Measurements from ENCODE around the gene KIF16B.

The KIF16B gene

DNA sequence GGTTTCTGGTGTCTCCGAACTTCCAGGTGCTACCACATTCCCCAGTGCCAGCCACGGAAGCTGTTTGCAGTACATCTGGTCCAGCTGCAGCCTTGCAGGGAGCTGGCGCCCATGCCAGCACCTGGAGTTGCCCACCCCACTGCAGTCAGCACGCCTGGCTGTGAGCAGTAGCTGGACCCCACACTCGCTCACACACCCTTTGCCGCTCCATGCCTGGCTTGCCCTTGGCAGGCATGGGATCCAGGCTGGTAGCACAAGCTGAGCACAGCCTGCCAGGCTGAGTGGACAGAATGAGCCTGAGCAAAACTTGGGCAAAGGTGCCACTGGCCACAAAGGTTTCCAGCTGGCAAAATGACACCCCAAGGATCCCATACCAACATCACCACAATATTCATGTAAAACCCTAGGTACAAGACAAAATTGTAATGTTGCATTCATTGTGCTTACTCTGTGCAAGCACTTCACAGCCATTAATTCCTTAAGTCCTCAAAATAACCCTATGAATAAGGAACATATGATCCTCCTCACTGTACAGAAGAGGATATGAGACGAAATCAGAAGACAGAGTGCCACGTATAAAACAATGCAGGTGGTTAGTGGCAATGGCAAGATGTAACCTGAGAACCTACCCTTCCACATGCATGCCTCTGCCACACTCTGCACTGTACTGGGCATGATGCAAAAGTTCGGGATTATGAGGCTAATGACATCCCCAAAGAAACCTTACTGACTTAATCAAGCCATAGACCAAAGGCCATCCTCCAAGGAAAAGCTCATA is 18.3 kb downstream of the KIF16B start:
- CTCF ChIA-PET: no interaction called here
- H3K4me1 Mint-ChIP-seq: no peaks in the 10 kb centered on the region
- peaks cover 7% of the 10 kb centered on the region for H3K9me3 Mint-ChIP-seq
- no peak overlapping the region for H3K4me3 Mint-ChIP-seq
- no peaks in the 10 kb centered on the region for H3K36me3 Mint-ChIP-seq
- no peaks in the 10 kb centered on the region for H3K27me3 Mint-ChIP-seq
- H3K27ac Mint-ChIP-seq: no peak overlapping the region
- DNase-seq: no peak

DNA sequence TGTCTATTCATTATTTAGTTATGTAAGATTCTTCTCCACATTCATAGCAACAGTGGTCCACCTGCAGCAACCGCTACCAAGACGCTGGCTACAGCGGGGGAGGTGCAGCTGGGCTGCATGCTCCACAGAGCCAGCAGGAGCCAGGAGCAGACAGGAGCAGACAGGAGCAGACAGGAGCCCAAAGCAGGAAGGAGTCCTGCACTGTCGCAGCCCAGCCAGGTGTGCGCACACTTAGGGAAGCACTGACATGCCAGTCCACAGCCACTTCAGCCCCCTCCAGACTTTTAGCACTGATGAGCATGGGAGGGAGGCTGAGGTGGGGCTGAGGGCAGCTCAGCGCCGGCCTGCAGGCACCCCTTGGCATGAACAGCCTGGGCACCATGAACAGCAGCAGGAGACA is 19.6 kb downstream of the KIF16B start:
- Mint-ChIP-seq H3K4me1 (no peaks in the 10 kb centered on the region), H3K4me3 (no peak overlapping the region), H3K9me3 (peaks cover 7% of the 10 kb centered on the region), H3K36me3 (no peaks in the 10 kb centered on the region), H3K27me3 (no peaks in the 10 kb centered on the region), H3K27ac (no peak overlapping the region)
- CTCF ChIA-PET: no interaction called here
- no peak for DNase-seq

DNA sequence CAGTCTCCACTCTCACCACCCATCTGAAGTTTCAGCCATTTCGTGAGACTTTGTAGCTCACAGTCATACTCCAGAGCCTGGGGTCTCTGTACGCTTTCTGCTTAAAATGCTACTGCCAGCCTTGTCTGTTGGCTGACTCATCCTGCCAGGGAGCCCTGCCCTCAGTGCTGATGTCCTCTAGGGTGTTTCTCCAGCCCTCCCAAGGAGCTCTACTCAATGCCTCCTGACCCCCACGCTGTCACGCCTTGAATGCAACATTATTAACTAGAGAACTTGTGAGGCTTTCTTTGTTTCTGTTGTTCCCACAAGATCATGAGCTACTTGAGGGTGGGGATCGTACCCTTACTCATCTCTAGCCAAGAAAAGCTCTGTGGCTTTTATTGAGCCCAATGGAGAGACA is 20.1 kb downstream of the KIF16B start:
- no peaks in the 10 kb centered on the region for H3K36me3 Mint-ChIP-seq
- peaks cover 7% of the 10 kb centered on the region for H3K9me3 Mint-ChIP-seq
- DNase-seq: no peak
- H3K4me3 Mint-ChIP-seq: no peak overlapping the region
- CTCF ChIA-PET: no interaction called here
- H3K27me3 Mint-ChIP-seq: no peaks in the 10 kb centered on the region
- H3K4me1 Mint-ChIP-seq: no peaks in the 10 kb centered on the region
- H3K27ac Mint-ChIP-seq: no peak overlapping the region

DNA sequence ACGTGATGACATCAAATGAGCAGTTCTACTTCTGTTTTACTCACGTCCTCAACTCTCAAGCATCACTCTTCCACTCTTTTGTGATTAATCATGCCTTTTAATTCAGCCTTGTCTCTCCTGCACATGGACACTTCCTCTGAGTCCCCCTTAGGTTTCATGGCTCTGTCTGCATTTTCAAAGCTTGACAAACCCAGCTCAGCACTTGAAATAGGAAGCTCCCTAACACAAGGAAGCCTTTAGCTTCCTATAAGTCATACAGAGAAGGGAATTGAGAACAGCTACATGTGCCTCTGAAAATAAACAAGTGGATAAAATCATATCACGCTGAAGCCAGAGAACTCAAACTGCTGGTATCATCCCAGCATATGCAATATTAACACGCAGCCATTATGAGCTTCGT is 21.2 kb downstream of the KIF16B start:
- peaks cover 7% of the 10 kb centered on the region for H3K9me3 Mint-ChIP-seq
- no peak overlapping the region for H3K4me3 Mint-ChIP-seq
- no peaks in the 10 kb centered on the region for H3K4me1 Mint-ChIP-seq
- H3K27ac Mint-ChIP-seq: no peak overlapping the region
- CTCF ChIA-PET: no interaction called here
- no peaks in the 10 kb centered on the region for H3K36me3 Mint-ChIP-seq
- DNase-seq: no peak
- no peaks in the 10 kb centered on the region for H3K27me3 Mint-ChIP-seq

DNA sequence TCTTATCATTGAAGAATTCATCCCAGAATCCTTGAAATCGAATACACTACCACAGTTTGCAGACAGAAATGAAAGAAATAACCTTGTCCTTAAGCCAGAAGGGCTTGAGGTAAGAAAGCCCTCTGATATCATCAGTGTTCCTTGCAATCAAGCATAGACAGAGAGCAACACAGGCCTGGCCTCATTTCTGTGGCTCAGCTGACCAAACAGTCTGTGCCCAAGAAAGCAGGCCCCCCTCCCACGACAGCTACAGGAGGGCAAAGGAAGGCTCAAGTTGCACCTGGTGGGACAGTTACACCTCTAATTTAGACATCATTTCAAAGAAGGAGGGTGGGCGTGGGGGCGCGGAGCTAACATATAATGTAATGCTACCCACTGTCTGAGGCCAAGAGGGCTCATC is 21.6 kb downstream of the KIF16B start:
- Mint-ChIP-seq H3K27ac (no peak overlapping the region), H3K9me3 (peaks cover 7% of the 10 kb centered on the region), H3K4me3 (no peak overlapping the region), H3K4me1 (no peaks in the 10 kb centered on the region), H3K36me3 (no peaks in the 10 kb centered on the region), H3K27me3 (no peaks in the 10 kb centered on the region)
- CTCF ChIA-PET: no interaction called here
- no peak for DNase-seq

DNA sequence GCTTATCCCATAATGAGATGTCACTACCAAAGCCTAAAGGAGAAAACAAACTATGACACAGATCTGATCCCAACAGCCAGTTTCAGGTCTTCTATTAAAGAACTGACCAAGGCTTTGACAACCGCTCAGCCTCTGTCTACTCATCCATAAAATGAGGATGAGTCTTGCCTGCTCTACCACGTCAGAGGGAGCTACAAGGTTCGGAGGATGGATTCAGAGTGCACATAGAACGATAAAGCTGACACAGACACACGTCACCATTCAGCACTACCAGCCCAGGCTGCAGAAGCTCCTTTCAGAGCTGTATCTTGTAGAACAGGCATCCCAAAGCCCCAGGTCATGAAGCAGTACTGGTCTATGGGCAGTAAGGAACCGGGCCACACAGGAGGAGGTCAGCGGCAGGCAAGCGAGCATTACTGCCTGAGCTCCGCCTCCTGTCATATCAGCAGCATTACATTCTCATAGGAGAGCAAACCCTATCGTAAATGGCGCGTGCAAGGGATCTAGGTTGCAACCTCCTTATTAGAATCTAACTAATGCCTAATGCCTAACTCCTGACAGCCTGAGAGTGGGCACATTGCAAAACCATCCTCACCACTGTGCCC is 25.1 kb downstream of the KIF16B start:
- no peak overlapping the region for H3K4me3 Mint-ChIP-seq
- DNase-seq: no peak
- CTCF ChIA-PET: no interaction called here
- H3K9me3 Mint-ChIP-seq: peaks cover 4% of the 10 kb centered on the region
- H3K36me3 Mint-ChIP-seq: no peaks in the 10 kb centered on the region
- H3K27ac Mint-ChIP-seq: no peak overlapping the region
- no peaks in the 10 kb centered on the region for H3K27me3 Mint-ChIP-seq
- H3K4me1 Mint-ChIP-seq: no peaks in the 10 kb centered on the region

DNA sequence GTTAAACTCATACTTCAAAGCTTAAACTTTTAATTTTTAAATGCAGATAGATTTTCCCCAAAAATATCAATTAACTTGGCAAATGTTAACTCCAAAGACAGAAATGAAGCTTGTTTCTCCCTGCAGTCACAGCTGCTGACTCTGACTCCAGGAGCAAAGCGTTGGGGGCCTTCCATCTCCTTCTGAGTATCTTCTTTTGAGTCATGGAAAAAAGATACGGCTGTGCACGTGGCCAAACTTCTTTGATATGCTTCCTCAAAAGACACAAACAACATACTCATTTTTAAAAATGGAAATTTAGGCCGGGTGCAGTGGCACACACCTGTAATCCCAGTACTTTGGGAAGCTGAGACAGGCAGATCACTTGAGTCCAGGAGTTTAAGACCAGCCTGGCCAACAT is 28.3 kb downstream of the KIF16B start:
- Mint-ChIP-seq H3K9me3 (no peaks in the 10 kb centered on the region), H3K27ac (no peak overlapping the region), H3K27me3 (no peaks in the 10 kb centered on the region), H3K4me3 (no peak overlapping the region), H3K4me1 (no peaks in the 10 kb centered on the region), H3K36me3 (no peaks in the 10 kb centered on the region)
- no peak for DNase-seq
- CTCF ChIA-PET: no interaction called here

DNA sequence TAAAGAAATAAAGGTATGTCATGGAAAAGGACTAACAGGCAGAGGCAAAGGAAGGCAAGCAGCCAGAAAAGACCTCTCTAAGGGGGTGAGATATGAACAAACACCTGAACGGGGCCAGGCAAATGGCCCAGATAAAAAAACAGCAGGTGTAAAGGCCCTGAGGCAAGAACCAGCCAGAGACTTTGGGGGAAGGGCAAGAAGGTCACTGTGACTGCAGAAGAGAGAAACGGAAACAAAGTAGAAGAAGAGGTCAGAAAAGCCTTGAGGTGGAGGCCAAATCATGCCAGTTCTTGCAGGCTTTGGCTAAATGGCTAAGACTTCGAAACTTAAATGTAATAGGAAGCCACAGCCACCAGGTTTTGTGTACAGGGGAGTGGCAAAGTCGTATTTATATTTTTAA is 30.8 kb downstream of the KIF16B start:
- H3K9me3 Mint-ChIP-seq: no peaks in the 10 kb centered on the region
- H3K27me3 Mint-ChIP-seq: no peaks in the 10 kb centered on the region
- no peaks in the 10 kb centered on the region for H3K36me3 Mint-ChIP-seq
- no peaks in the 10 kb centered on the region for H3K4me1 Mint-ChIP-seq
- no peak for DNase-seq
- CTCF ChIA-PET: no interaction called here
- no peak overlapping the region for H3K27ac Mint-ChIP-seq
- H3K4me3 Mint-ChIP-seq: no peak overlapping the region

DNA sequence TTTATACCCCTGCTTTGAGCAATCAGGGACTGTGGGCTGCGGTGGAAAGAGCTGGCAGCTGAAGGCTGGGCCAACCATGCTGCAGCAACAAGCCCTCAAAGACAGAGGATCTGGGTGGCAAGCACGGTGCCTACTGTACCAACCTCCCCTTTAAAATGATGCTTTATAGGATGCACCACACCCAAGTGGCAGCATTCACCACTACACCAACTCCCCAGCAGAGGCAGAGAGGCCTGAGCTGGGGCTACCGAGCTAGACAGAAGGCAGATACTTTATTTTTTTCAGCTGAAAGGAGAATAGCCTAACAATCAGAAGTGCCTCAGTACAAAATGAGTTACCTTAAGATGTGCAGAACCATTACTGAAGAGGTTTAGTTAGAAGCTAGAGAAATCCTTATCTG is 31.4 kb downstream of the KIF16B start:
- Mint-ChIP-seq H3K4me3 (no peak overlapping the region), H3K4me1 (no peaks in the 10 kb centered on the region), H3K27me3 (no peaks in the 10 kb centered on the region), H3K36me3 (no peaks in the 10 kb centered on the region), H3K27ac (no peak overlapping the region), H3K9me3 (no peaks in the 10 kb centered on the region)
- CTCF ChIA-PET: no interaction called here
- no peak for DNase-seq

DNA sequence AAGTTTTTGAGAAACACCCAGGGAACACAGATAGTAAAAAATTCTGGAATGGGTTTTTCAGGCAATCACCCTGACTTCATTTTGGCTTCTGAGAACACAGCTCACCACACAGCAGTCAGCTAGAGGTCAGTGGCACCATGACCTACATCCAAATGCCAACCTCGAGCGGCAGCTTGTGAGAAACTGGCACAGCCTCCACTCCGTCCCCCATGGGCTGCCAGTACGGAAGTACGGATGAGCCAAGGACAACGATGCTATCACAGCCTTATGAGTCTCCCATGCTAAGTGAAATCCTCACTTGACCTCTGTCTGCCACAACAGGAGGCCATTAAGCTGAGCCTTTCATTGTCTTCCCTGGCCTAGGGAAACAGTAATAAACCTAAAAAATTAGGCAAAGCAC is 32.0 kb downstream of the KIF16B start:
- H3K9me3 Mint-ChIP-seq: no peaks in the 10 kb centered on the region

DNA sequence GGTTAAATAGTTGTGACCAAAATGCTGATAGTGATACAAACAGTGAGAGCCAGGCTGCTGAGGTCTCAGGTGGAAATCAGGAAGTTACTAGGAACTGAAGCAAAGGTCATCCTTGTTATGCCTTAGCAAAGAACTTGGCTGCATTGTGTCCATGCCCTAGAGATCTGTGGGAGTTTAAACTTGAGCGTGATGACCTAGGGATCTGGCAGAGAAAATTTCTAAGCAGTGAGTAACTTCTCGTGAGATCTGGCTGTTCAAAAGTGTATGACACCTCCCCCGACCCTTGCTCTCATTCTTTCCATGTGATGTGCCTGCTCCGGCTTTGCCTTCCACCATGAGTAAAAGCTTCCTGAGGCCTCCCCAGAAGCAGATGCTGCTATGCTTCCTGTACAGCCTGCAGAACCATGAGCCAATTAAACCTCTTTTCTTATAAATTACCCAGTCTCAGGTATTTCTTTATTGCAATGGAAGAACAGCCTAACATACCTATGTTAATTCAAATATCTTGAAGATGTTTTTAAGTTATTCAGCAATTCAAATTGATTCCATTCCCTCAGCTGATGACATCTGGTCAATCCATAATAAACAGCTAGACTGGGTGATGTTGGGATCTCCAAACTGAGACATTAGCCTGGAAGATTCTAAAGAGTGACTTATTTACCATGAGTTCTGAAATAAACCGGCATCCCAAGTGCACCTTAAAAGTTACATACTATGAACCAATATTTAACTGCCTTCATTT is 33.8 kb downstream of the KIF16B start:
- Mint-ChIP-seq H3K9me3 (no peaks in the 10 kb centered on the region), H3K27me3 (no peaks in the 10 kb centered on the region), H3K36me3 (no peaks in the 10 kb centered on the region), H3K4me3 (no peak overlapping the region), H3K27ac (no peak overlapping the region), H3K4me1 (no peaks in the 10 kb centered on the region)
- DNase-seq: no peak
- CTCF ChIA-PET: no interaction called here

More for the DNA sequence above, 32.0 kb downstream of the KIF16B start:
- CTCF ChIA-PET: no interaction called here
- Mint-ChIP-seq H3K36me3 (no peaks in the 10 kb centered on the region), H3K4me1 (no peaks in the 10 kb centered on the region), H3K27me3 (no peaks in the 10 kb centered on the region), H3K27ac (no peak overlapping the region), H3K4me3 (no peak overlapping the region)
- no peak for DNase-seq

DNA sequence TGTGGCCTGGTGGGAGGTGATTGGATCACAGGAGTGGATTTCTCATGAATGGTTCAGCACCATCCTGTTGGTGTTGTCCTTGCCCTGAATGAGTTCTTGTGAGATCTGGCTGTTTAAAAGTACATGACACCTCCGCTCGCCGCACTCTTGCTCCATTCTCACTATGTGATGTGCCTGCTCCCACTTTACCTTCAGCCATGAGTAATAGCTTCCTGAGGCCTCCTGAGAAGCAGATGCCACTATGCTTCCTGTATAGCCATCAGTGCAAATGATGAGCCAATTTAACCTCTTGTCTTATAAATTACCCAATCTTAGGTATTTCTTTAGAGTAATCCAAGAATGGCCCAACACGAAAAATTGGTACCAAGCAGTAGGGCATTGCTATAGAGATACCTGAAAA is 34.5 kb downstream of the KIF16B start:
- DNase-seq: no peak
- CTCF ChIA-PET: no interaction called here
- no peaks in the 10 kb centered on the region for H3K4me1 Mint-ChIP-seq
- H3K4me3 Mint-ChIP-seq: no peak overlapping the region
- H3K27me3 Mint-ChIP-seq: no peaks in the 10 kb centered on the region
- no peaks in the 10 kb centered on the region for H3K36me3 Mint-ChIP-seq
- no peaks in the 10 kb centered on the region for H3K9me3 Mint-ChIP-seq
- H3K27ac Mint-ChIP-seq: no peak overlapping the region

DNA sequence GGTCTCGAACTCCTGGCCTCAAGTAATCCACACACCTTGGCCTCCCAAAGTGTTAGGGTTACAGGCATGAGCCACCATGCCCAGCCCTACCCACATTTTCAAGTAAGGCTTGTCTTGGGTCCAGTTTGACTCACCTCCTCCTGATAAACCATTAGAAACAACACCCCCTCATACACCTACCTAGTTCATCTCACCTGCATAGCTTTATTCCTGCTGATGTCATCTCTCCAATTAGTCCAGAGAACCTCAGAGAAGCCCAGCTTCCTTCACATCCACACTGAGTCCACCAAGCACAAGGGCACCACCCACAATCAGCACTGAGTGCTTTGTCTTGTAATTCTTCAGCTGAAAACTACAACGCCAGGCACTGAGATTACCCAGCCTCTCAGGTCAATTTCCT is 35.3 kb downstream of the KIF16B start:
- H3K27me3 Mint-ChIP-seq: no peaks in the 10 kb centered on the region
- no peaks in the 10 kb centered on the region for H3K4me1 Mint-ChIP-seq
- no peak overlapping the region for H3K27ac Mint-ChIP-seq
- no peaks in the 10 kb centered on the region for H3K9me3 Mint-ChIP-seq
- H3K4me3 Mint-ChIP-seq: no peak overlapping the region
- CTCF ChIA-PET: no interaction called here
- no peak for DNase-seq
- no peaks in the 10 kb centered on the region for H3K36me3 Mint-ChIP-seq

DNA sequence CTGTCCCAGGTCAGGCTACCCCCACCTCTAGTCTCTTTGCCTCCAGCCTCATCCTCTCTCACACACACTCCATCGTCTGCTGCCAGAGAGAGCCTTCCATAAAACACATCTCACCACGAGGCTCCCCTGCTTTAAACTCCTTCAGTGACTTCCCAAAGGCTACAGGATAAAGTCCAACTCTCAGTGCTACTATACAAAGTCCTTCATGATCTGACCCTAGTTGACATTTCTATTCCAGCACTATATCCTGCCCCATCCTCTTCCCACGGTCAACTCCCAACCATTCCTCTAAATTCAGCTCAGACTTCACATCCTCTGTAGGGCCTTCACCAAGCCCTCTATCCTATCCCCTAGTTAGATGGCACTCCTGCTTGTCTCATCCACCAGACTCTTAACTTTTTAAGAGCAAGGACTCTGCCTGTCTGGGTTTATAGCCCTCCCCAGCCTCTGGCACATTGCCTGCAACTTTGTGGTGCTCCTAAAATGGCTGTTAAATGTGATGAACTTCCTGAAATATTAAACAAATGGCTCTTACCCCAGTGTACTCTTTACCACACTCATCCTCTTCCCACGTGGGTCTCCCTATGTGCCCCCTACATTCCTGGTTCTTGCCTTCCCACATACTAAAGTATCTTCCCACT is 36.1 kb downstream of the KIF16B start:
- Mint-ChIP-seq H3K27ac (no peak overlapping the region), H3K4me1 (no peaks in the 10 kb centered on the region), H3K36me3 (no peaks in the 10 kb centered on the region), H3K27me3 (no peaks in the 10 kb centered on the region), H3K4me3 (no peak overlapping the region), H3K9me3 (no peaks in the 10 kb centered on the region)
- CTCF ChIA-PET: no interaction called here
- no peak for DNase-seq

DNA sequence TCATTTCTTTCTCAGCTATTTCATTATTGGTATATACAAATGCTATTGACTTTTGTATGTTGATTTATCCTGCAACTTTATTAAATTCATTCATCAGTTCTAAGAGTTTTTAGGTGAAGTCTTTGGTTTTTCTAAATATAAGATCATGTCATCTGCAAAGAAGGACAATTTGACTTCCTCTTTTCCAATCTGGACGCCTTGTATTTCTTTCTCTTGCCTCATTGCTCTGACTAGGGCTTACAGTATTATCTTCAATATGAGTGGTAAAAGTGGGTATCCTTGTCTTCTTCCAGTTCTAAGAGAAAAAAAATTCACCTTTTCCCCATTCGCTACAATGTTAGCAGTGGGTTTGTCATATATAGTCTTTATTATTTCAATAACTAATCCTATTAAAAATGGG is 38.0 kb downstream of the KIF16B start:
- Mint-ChIP-seq H3K36me3 (no peaks in the 10 kb centered on the region), H3K27me3 (no peaks in the 10 kb centered on the region), H3K4me3 (no peak overlapping the region), H3K9me3 (no peaks in the 10 kb centered on the region), H3K27ac (no peak overlapping the region), H3K4me1 (no peaks in the 10 kb centered on the region)
- CTCF ChIA-PET: no interaction called here
- DNase-seq: no peak

All from activated naive CD4-positive, alpha-beta T cell treated with anti-CD3 and anti-CD28 coated beads, Interleukin-2, amount 10 ng/mL, durations not matched to agents 7 days and 5 days (primary cell).